ENCODE results near the gene USP4. TPM values are rescaled to one million over a fixed set of nuclear protein-coding genes. Genes with fewer than 3 reads are reported as not detected.

Gene USP4
- total and polyA plus RNA-seq, 2 of the 8 experiments (the other 6 are each of a cell fraction or from before 2014, with no cell fraction given), result 16.0 to 27.8 TPM

GRCh38 chr3:49362561-49362960 is 22.7 kb upstream of the USP4 start (continued):
- TF ChIP-seq CHD7 (IDR thresholded peaks at IDR 0.05; ENCODE audit: insufficient replicate concordance, low read length) (no peak), SRF (IDR thresholded peaks at IDR 0.05; ENCODE audit: low read depth, low read length) (no peak), SP4 (IDR thresholded peaks at IDR 0.05; ENCODE audit: low read length) (no peak), RAD21 (IDR thresholded peaks at IDR 0.05 in 1 of 2, conservative IDR thresholded peaks at IDR 0.05 in 1 of 2; ENCODE audit: low read depth in 2 of 2, low read length in 2 of 2) (no peak)
